ENCODE results near the gene CXXC5.

The CXXC5 gene

DNA sequence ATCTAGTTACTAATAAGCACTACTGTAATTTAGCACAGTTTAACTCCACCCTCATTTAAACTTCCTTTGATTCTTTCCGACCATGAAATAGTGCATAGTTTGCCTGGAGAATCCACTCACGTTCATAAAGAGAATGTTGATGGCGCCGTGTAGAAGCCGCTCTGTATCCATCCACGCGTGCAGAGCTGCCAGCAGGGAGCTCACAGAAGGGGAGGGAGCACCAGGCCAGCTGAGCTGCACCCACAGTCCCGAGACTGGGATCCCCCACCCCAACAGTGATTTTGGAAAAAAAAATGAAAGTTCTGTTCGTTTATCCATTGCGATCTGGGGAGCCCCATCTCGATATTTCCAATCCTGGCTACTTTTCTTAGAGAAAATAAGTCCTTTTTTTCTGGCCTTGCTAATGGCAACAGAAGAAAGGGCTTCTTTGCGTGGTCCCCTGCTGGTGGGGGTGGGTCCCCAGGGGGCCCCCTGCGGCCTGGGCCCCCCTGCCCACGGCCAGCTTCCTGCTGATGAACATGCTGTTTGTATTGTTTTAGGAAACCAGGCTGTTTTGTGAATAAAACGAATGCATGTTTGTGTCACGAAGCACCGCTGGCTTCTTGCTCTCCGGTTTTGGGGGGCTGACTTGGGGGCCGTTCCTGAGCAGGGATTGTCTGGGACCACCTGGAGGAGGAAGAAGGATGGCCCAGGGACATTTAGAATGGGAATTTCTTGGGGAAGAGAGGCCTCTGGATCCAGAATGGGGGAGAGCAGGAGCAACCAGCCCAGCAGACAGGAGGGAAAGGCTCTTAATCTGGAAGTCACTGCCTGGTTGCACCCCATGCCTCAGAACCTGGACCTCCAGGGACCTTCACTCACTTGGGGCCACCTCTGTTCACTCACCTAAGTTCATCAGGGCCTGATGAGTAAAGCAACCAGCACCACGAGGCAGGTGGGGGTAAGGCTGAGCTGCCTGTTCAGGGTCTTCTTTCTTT is 35.4 kb downstream of the CXXC5 start:
- no peak for ATAC-seq

- no peak for ATAC-seq
These were observed 36.3 kb downstream of the CXXC5 start for GRCh38 chr5:139684350-139684880.

DNA sequence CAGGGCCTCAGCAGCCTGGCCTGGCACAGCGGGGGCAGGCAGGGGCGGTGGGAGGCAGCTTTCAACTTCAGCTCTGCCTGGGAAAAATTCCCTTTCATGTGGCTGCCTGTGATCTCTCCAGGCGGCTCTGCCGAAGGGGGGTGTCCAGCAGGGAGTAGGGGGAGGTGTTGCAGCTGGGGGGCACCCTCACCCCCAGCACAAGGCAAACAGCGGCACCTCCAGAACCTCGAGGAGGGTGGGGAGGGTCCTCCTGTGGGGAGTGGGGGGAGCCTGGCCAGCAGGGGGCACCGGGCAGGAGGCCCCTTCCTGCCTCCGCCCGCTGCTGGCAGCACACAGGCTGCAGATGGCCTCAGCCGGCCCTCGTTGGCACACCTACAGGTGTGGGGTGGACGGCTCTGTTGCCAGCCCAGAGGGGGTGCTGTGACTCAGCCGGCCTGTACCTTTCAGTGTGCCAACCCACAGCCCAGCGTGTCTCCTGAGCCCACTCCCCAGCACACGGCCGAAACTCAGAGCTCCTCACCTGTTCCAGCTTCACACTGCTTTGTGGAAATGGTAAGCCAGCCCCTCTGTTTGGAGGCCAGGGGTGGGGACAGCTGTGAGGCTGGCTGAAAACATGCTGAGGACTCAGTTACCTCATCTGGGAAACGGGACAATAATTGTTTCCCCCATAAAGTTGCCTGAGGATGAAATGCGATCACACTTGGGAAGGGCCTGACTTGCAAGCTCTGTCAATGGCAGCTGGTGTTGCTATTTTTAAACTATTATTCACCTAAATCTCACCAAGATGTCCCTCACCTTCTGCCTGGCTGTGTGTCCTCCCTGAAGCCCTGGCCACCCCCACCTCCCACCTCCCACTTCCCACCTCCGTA is 37.0 kb downstream of the CXXC5 start:
- no peak for ATAC-seq

GRCh38 chr5:139685886-139686285 is 37.7 kb downstream of the CXXC5 start:
- no peak for ATAC-seq

- no peak for ATAC-seq
These were observed 38.2 kb downstream of the CXXC5 start for GRCh38 chr5:139686356-139686705.

GRCh38 chr5:139686706-139687441 is 38.7 kb downstream of the CXXC5 start:
- no peak for ATAC-seq

GRCh38 chr5:139687656-139688055 is 39.5 kb downstream of the CXXC5 start:
- no peak for ATAC-seq

DNA sequence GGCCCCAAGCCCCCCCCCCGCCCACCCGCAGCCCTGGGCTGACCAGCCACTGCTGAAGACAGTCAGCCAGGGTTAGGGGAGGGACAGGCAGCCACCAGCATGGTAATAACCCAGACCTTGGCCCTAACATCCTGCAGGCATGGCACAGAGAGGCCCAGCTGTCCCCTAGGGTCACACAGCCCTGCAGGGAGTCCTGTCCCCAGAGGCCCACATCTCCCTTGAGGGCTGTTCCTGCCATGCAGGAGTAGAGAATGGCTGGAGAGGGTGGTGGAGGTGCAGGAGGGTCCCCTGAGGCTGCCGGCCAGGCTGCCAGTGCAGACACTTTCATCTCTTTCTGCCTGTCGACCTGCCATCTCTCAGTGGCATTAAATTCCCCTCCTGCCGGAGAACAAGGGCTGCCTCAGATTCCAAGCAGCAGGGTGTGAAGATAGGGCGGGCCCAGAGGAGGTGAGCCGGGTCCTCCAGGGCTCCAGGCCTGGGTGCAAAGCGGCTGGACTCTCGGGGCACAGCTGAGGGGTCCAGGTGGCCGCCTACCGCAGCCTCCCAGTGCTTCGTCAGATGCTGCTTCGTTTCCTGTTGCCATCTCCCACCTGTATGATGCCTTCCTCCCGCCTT is 40.0 kb downstream of the CXXC5 start:
- no peak for ATAC-seq

DNA sequence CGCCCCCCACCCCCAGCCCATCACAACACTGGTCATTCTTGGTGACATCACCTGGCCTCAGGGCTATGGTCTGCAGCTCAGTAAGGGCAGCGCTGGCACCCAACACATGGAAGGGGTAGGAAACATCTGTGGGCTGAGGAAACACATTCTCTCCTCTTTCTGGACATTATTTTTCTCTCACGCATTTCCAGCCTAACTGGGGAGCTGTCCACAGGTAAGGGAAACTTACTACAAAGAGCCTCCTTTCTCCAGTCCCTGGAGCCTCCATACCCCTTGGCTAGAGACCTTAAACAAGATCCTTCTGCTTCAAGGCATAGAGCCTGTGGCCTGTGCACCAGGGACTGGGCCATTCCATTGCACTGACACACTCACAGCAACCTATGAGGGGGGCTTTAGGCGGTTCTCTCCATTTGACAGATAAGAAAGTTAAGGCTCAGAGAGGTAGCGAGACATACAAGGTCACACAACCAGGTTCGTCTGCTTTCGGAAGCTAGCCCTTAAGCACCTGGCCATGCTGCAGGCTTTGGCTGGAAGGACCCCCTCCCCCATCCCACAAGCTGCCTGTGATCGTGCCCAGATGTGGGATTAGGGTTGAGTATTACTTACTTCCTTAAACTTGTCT is 40.7 kb downstream of the CXXC5 start:
- ATAC-seq = no peak

DNA sequence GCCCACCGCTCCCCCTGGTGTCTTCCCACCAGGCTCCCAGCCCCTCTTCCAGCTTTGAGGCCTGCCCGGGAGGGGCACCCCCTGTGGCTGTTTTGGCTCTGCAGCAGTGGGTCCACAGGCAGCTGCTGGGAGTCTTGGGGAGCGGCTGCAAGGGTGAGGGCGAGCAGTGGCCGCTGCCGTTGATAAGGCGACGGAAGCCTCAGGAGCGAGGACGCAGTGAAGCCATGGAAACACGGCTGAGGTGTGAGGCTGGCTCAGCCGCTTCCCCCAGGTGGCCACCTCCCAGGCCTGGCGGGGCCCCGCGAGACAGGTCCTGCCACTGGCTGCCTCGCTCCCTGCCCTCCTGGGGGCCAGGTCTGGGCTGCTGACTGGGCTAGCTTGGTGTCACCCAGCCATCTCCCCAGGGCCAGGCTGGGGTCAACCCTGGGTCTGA is 41.5 kb downstream of the CXXC5 start:
- peak in 1 of 2 donors; percentile 17 for ATAC-seq

DNA sequence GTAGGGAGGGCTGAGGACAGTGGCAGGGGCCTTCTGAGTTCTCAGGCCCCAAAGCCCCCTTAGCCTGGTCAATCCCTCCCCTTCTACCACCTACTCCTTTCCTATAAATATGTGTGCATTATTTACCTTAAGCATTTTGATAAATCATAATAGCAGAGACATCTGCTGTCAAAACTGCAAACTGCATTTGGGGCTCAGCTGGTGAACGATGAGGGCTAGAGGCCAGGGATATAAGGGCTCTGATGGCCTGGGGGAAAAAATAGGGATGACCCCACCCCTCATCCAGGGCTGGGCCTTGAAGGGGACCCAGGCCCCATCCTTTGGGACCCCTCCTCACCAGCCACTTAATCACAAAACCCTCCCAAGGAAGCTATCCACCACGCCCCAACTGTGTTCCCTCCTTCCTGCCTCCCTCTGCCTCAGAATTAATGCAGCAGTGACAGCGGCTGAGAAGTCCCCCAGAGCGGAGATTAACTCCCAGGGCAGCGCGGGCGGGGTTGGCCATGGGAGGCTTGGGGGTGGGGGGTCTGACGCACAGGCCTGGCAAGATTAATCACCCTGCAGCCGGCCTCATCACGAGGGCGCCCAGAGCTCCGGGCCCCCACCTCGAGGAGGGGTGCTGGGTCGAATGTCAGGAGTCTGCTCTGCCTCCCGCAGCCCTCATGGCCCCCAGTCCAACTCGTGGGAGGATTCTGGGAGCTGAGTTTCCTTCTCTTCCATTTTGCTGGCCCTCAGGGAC is 42.1 kb downstream of the CXXC5 start:
- ATAC-seq = peak in 1 of 2 donors; percentile 48

DNA sequence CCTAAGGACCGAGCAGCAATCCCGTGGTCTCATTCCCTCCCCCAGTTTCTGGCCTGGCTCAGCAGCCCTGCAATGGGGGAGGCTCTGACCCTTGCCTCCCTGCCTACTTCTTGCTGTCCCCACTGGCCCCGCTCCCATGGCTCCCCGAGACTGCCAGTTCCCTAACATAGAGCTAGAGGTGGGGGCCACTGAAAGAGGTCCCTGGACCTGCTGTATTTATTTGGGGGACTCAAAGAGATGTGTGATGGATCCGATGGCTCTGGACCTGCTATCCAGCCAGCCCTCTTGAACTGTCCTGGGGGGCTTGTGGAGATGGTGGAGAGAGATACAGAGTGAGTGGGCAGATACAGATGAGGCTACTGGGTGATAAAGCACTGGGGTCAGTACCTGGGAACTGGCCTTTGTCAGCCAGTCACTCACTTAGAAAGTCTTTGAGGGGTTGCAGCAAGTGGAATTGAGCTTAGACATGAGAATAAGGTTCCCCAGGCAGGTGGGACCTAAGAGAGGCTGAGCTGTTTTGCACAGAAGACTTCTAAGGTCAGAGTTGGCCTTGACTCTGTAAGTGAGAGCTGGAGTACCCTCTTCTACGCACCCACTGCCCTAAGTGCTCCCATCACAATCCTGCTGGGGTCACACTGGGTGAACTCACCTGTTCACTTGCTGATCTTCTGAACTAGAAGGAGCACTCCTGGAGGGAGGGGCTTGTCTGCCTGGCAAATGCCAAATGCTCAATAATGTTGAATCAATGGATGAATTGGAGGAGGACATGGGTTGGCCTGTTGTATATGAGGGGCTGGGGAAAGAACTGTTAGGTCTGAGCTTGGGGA is 42.9 kb downstream of the CXXC5 start:
- no peak for ATAC-seq

DNA sequence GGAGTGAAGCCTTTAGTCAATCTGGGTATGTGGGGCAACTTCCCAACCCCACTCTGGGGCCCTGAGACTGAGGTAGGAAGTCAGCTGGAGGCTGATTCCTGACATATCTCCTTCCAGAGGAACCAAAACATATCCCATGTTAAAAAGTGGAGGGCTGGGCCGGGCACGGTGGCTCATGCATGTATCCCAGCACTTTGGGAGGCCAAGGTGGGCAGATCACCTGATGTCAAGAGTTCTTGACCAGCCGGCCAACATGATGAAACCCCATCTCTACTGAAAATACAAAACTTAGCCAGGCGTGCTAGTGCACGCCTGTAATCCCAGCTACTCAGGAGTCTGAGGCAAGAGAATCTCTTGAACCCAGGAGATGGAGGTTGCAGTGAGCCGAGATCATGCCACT is 44.0 kb downstream of the CXXC5 start:
- no peak for ATAC-seq

GRCh38 chr5:139692679-139693308 is 44.6 kb downstream of the CXXC5 start:
- no peak for ATAC-seq

- ATAC-seq = no peak
These were observed 45.7 kb downstream of the CXXC5 start for GRCh38 chr5:139693676-139694364.

DNA sequence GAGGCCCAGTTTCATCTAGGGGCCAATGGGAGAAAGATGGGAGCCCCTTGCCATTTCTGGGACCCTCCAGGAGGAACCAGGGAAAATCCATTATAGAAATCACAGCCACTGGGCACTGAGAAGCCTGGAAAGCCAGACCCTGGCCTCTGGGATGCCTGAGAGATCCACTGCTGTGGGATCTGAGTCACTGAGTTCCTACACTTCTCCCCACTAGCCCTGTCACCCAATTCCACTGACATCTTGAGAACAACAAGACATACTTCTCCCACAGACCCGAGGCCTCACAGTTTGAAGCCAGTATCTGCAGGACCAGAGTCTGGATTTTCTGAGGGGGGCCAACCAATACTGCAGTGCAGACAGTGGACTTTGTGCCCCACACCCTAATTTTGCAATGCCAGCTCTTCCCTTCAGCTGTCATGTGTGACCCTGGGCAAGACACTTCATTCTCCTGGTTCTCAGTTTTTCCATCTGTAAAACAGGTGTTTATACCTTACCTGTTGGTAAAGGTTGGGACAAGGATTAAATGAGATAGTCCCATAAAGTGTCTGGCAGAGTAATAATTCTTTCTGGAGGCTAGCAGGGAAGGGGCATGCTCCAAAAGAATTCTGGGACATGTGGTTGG is 46.5 kb downstream of the CXXC5 start:
- ATAC-seq = no peak

GRCh38 chr5:139695178-139695573 is 47.0 kb downstream of the CXXC5 start:
- no peak for ATAC-seq

GRCh38 chr5:139696167-139696893 is 48.2 kb downstream of the CXXC5 start:
- ATAC-seq = no peak
